WTC11 (cell line): Measurements from ENCODE around the gene CNTNAP2.

Experiments used
- ATF3 ChIP-seq: sonication (generic); formaldehyde crosslinking; conservative IDR thresholded peaks from 2 replicates; pipeline ENCODE4 v1.8.1; 2022; ENCODE audit warnings: mild to moderate bottlenecking, missing genetic modification reagents
- CTCF ChIP-seq: fragments of 200-600 bp; IDR thresholded peaks from 2 replicates; pipeline ENCODE4 v1.8.0; 2022; ENCODE audit warnings: antibody characterized with exemption
- E2F1 ChIP-seq: sonication (generic); formaldehyde crosslinking; IDR thresholded peaks from 2 replicates; pipeline ENCODE4 v1.8.0; 2022; ENCODE audit warnings: mild to moderate bottlenecking, missing genetic modification reagents
- ELF4 ChIP-seq: sonication (generic); formaldehyde crosslinking; IDR thresholded peaks from 2 replicates; pipeline ENCODE4 v1.8.1; 2022; ENCODE audit warnings: low read depth, mild to moderate bottlenecking, moderate library complexity, missing genetic modification reagents
- FOXP1 ChIP-seq: sonication (generic); formaldehyde crosslinking; IDR thresholded peaks from 2 replicates; pipeline ENCODE4 v1.8.0; 2022; ENCODE audit warnings: missing genetic modification reagents, mild to moderate bottlenecking, moderate library complexity, borderline replicate concordance
- IRF2 ChIP-seq: sonication (generic); formaldehyde crosslinking; IDR thresholded peaks from 2 replicates; pipeline ENCODE4 v1.8.0; 2022; ENCODE audit warnings: low read depth, missing genetic modification reagents, borderline replicate concordance
- JUN ChIP-seq: sonication (generic); formaldehyde crosslinking; IDR thresholded peaks from 2 replicates; pipeline ENCODE4 v1.8.0; 2023; ENCODE audit warnings: mild to moderate bottlenecking, missing genetic modification reagents
- MAX ChIP-seq: sonication (generic); formaldehyde crosslinking; IDR thresholded peaks from 2 replicates; pipeline ENCODE4 v1.8.0; 2022; ENCODE audit warnings: mild to moderate bottlenecking, missing genetic modification reagents
- MLX ChIP-seq: sonication (generic); formaldehyde crosslinking; IDR thresholded peaks from 2 replicates; pipeline ENCODE4 v1.8.1; 2023; ENCODE audit warnings: mild to moderate bottlenecking, missing genetic modification reagents, moderate library complexity
- NR3C1 ChIP-seq: sonication (generic); formaldehyde crosslinking; conservative IDR thresholded peaks from 2 replicates; pipeline ENCODE4 v1.8.1; 2023; ENCODE audit warnings: low read depth, mild to moderate bottlenecking, missing genetic modification reagents
- USF1 ChIP-seq: sonication (generic); formaldehyde crosslinking; IDR thresholded peaks from 2 replicates; pipeline ENCODE4 v1.8.0; 2022; ENCODE audit warnings: mild to moderate bottlenecking, missing genetic modification reagents
- USF2 ChIP-seq: sonication (generic); formaldehyde crosslinking; IDR thresholded peaks from 2 replicates; pipeline ENCODE4 v1.8.1; 2023; ENCODE audit warnings: mild to moderate bottlenecking, missing genetic modification reagents, moderate library complexity

GRCh38 chr7:148173369-148173768 is 2056.8 kb downstream of the CNTNAP2 start:
- no peak for TF ChIP-seq ATF3 (CRISPR knock-in tag)
- no peak for TF ChIP-seq CTCF
- no peak for TF ChIP-seq USF1 (CRISPR knock-in tag)
- TF ChIP-seq MLX (CRISPR knock-in tag), result no peak
- TF ChIP-seq E2F1, result no peak
- TF ChIP-seq ELF4, result no peak
- no peak for TF ChIP-seq IRF2 (CRISPR knock-in tag)
- TF ChIP-seq NR3C1 (CRISPR knock-in tag), result no peak
- TF ChIP-seq MAX (CRISPR knock-in tag), result no peak
- no peak for TF ChIP-seq JUN (CRISPR knock-in tag)
- no peak for TF ChIP-seq USF2 (CRISPR knock-in tag)
- TF ChIP-seq FOXP1 (CRISPR knock-in tag), result no peak
